Stomach smooth muscle (tissue), 2 donors: ENCODE results near the gene TRIM31.

Experiments used
- H3K27ac ChIP-seq: one replicate; pipeline ENCODE4 v1.7.0; 2013; ENCODE audit warnings: mild to moderate bottlenecking, low read length, inconsistent platforms
- H3K27me3 ChIP-seq, 2 donors: one replicate each; pipeline ENCODE4 v1.7.0; 2013; ENCODE audit warnings: low read length in 2 of 2; ENCODE audit not compliant: insufficient read depth in 2 of 2, control insufficient read depth in 1 of 2
- H3K36me3 ChIP-seq, 2 donors: one replicate each; pipeline ENCODE4 v1.7.0; 2013; ENCODE audit warnings: low read length in 2 of 2; ENCODE audit not compliant: control insufficient read depth in 2 of 2, insufficient read depth in 2 of 2
- H3K4me1 ChIP-seq: one replicate; pipeline ENCODE4 v1.7.0; 2013; ENCODE audit warnings: low read length; ENCODE audit not compliant: control insufficient read depth, insufficient read depth
- H3K4me3 ChIP-seq, 2 donors: one replicate each; pipeline ENCODE4 v1.7.0; 2013; ENCODE audit warnings: low read length in 2 of 2
- H3K9ac ChIP-seq, 2 donors: one replicate each; pipeline ENCODE4 v1.7.0; 2013; ENCODE audit warnings: low read length in 2 of 2, mild to moderate bottlenecking in 1 of 2
- H3K9me3 ChIP-seq, 2 donors: one replicate each; pipeline ENCODE4 v1.7.0; 2013; ENCODE audit warnings: low read length in 2 of 2; ENCODE audit not compliant: control insufficient read depth in 2 of 2
- donor health status: healthy.
- donor health status: Pancreatic carcinoma.

The TRIM31 gene

DNA sequence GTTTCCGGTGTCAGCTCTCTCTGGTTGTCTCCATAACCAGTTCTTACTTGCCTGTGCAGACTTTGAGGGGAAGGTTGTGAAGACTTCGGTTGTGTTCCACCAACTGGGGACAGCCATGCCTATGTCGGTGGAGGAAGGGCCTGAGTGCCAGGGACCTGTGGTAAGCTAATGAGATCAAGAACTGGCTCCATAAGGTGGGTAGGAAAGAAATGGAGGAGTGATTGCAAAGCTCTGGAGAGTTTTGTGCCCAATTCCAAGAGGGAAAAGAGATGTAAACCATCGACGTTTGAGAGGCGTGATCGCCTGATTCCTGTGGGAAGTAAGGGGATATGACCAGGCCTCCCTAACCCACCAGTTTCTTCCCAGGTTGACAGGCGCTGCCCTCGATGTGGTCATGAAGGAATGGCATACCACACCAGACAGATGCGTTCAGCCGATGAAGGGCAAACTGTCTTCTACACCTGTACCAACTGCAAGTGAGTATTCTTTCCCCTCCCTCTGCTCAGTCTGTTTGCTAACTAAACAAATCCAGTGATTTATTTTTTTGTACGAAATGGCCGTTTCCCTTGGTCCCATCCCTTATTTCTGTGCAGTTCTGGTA lies 50.9 kb downstream of the TRIM31 start:
- H3K9me3 ChIP-seq, result no peaks in the 10 kb centered on the region
- peak overlapping the region; percentile 97 for H3K4me3 ChIP-seq
- H3K9ac ChIP-seq, result peak overlapping the region; percentile 94 to 97
- H3K36me3 ChIP-seq, result peaks cover 4 to 6% of the 10 kb centered on the region in 2 donors
- peak overlapping the region; percentile 79 for H3K27ac ChIP-seq
- H3K27me3 ChIP-seq, result no peaks in the 10 kb centered on the region
- H3K4me1 ChIP-seq, result peaks cover 18% of the 10 kb centered on the region

- Histone ChIP-seq H3K27me3 (no peaks in the 10 kb centered on the region), H3K4me1 (peaks cover 18% of the 10 kb centered on the region), H3K36me3 (peaks cover 4 to 7% of the 10 kb centered on the region in 2 donors), H3K27ac (peak within 1 kb of the TSS; percentile 79), H3K9ac (peak within 1 kb of the TSS; percentile 94 to 97), H3K9me3 (no peaks in the 10 kb centered on the region), H3K4me3 (peak within 1 kb of the TSS; percentile 97)
Observed at GRCh38 chr6:30061092-30061857, 51.6 kb downstream of the TRIM31 start, which contains the start of gene POLR1H. Gene POLR1H (plus strand): TSS chr6:30061265. CDS start chr6:30061525, 260 bp downstream.

- H3K36me3 ChIP-seq, result peaks cover 4 to 7% of the 10 kb centered on the region in 2 donors
- peak overlapping the region; percentile 97 for H3K4me3 ChIP-seq
Observed at GRCh38 chr6:30060606-30061091, 52.2 kb downstream of the TRIM31 start.

GRCh38 chr6:30055513-30055912 lies 57.4 kb downstream of the TRIM31 start:
- peaks cover 7% of the 10 kb centered on the region for H3K4me1 ChIP-seq
- no peaks in the 10 kb centered on the region for H3K9me3 ChIP-seq
- no peak overlapping the region for H3K27ac ChIP-seq
- H3K9ac ChIP-seq, result no peak overlapping the region
- peaks cover 7 to 9% of the 10 kb centered on the region in 2 donors for H3K36me3 ChIP-seq
- no peak overlapping the region for H3K4me3 ChIP-seq
- H3K27me3 ChIP-seq, result no peaks in the 10 kb centered on the region

More at GRCh38 chr6:30060606-30061091, 52.2 kb downstream of the TRIM31 start:
- H3K9ac ChIP-seq, result peak overlapping the region; percentile 94 to 97
- H3K4me1 ChIP-seq, result peaks cover 13% of the 10 kb centered on the region
- H3K27ac ChIP-seq, result peak overlapping the region; percentile 79
- H3K27me3 ChIP-seq, result no peaks in the 10 kb centered on the region
- H3K9me3 ChIP-seq, result no peaks in the 10 kb centered on the region

GRCh38 chr6:30053682-30054081 lies 59.2 kb downstream of the TRIM31 start:
- H3K4me1 ChIP-seq, result no peaks in the 10 kb centered on the region
- no peak overlapping the region for H3K27ac ChIP-seq
- H3K4me3 ChIP-seq, result no peak overlapping the region
- H3K27me3 ChIP-seq, result no peaks in the 10 kb centered on the region
- H3K36me3 ChIP-seq, result peaks cover 7 to 9% of the 10 kb centered on the region in 2 donors
- H3K9me3 ChIP-seq, result no peaks in the 10 kb centered on the region
- H3K9ac ChIP-seq, result no peak overlapping the region
